GF-D8 (cell line): Measurements from ENCODE around the gene FRMD8.
"Not testable (repeated sequence)": the region's sequence is repeated elsewhere in the genome, so short reads cannot be mapped to it uniquely, and the experiment has no call there.

Experiments used
- DNase-seq: peaks from one replicate; lab custom pipeline; 2025; lab: John Stamatoyannopoulos, UW

Gene FRMD8

DNA sequence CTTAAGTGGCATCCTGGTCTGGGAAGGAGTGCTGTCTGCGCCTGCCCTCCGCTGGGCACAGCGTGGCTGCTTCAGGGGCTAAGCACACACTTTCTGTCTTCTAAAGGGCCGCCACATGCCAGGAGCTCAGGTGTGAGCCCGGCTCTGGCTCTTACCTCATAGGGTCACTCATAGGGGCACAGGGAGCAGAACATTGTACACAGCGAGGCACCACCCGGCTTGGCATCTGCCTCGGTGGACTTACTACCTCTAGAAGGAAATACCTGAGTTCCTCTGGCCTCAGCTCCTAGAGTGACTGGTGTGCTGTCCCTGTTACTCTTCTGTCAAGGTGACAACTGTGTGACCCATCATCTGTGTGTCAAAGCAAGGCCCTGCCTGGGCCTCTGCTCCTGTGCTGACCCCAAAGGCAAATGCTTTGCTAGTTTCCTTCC lies 49.6 kb downstream of the FRMD8 start:
- DNase-seq: no peak

DNA sequence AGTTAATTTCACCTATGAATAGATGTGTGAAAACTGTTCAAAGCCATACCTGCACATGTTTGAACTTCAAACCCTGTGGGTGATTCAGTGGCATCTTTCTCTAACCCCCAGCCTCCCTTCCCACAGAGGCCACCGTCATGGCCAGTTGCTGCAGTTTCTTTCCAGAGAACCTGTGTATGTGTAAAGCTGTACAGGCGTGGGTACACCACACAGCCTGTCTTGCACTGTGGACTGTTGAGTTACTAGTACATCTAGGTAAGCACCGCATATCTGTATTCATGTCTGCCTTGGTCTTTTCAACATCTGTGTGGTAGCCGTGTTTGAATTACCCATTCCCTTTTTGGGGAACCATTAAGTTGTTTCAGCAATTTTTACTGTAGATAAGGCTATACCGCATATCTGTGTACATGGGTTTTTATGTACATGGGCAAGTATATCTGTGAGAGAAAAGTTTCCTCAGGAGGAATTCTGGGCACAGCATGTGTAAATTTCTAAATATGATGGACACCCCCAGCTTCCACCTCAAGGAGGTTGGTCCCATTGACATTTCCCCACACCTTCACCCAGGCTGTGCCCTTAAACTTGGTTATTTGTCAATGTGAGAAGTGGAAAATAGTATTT lies 50.1 kb downstream of the FRMD8 start:
- DNase-seq: no peak

DNA sequence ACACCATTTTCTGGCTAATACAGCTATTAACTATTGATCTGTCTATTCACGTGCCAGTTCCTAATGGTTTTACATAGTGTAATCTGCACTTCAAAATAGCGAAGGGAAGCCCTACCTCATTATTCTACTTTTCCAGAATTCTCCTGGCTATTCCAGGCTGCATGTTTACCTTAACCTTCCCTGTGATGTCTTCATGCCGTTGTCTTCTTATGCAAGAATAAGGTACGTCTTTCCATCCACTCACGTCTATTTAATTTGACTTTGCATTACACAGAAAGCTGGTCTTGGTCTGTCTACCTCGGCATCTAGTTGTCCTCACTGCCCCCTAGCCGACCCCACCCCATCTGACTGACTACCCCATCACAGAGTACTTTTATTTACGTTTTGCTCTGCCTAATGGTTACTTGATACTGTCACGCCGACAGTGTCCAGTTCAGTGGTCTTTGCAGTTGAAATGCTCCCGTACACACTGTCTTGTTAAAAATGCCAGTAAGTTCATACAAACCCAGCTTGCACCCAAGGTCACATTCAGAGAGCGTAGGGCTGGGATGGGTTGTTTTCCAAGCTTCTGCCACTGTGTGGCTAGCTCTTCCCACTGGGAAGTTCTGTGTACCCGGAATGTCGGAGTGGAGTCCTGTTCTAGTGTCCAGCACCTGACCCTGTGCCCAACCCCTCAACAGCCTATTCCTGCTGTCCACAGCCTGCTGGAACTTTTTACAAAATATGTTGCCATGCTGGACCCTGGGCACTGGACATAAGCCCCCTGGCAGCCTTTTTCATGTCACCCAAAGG lies 51.2 kb downstream of the FRMD8 start:
- DNase-seq: no peak

DNA sequence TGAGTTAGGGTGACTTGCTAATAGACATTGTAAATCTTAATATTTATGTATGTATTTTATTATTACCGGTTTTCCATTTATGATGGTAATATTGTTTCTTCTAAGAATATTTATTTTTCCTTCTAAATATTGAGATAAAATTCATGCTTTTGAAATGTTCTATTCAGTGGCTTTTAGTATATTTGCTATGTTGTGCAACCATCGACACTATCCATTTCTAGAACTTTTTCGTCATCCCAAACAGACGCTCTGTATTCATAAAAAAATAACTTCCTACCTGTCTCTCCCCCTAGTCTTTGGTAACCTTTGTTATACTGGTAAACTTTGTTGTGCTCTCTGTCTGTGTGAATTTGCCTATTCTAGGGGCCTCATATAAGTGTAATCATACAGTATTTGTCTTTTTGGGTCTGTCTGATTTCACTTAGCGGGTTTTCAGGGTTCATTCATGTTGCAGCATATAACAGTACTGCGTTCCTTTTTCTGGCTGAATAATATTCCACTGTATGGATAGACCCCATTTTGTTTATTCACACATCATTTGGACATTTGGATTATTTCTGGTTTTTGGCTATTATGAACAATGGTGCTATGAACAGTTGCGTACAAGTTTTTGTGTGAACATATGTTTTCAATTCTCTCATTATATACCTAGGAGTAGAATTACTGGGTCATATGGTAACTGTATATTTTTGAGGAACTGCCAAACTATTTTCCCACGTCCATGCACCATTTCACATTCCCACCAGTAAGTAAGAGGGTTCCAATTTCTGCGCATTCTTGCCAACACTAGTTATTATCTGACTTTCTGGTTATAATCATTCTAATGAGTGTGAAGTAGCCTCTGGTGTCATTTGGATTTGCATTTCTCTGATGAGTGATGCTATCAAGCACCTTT lies 52.1 kb downstream of the FRMD8 start:
- no peak for DNase-seq

DNA sequence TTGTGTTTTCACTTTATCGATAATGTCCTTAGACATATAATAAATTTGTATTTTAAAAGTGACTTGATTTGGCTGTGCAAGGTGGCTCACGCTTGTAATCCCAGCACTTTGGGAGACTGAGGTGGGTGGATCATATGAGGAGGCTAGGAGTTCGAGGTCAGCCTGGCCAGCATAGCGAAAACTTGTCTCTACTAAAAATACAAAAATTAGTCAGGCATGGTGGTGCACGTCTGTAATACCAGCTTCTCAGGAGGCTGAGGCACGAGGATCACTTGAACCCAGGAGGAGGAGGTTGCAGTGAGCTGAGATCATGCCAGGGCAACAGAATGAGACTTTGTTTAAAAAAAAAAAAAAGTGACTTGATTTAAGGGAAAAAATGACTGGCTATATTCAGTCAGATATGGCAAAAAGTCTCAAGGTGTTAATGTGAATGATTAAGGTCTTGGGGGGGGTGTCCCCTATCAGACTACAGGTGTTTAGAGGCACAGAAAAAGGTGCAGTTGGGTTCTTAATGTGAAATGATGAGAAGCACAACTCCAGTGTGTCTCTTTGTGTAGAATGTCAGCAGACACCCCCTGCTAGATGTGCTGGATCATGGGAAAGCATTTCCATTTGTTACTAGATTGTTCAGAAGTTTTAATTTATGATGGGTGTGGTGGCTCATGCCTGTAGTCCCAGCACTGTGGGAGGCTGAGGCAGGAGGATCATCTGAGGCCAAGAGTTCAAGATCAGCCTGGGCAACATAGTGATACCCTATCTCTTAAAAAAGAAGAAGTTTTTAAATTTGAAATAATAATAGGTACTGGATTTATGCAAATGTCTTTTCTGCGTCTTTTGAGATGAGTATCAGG lies 53.1 kb downstream of the FRMD8 start:
- no peak for DNase-seq

DNA sequence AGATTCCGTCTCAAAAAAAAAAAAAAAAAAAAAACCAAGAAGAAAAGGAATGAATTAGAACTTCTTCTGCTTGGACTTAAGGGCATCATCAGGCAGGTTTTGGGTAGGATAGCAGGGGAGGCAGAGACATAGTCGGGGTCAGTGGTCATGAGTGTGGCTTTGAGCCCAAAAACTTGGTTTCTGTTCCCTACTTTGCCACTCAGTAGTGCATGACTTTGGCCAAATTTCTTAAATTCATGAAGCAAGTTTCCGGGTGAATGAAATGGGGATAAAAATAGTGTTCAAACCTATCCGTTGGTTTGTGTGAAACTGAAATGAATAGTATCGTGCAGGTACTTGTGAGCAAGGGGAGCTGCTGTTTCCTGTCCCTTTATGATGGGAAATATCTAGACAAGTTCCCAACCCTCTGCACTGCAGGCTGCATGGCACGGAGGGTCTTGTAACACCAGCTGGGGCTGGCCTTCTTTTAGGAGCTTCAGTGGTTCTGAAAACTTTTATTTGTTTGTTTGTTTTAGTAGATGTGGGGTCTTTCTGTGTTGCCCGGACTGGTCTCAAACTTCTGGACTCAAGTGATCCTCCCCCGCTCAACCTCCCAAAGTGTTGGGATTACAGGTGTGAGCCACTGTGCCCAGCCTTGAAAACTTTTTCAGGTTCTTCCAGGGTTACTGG lies 54.5 kb downstream of the FRMD8 start:
- no peak for DNase-seq

DNA sequence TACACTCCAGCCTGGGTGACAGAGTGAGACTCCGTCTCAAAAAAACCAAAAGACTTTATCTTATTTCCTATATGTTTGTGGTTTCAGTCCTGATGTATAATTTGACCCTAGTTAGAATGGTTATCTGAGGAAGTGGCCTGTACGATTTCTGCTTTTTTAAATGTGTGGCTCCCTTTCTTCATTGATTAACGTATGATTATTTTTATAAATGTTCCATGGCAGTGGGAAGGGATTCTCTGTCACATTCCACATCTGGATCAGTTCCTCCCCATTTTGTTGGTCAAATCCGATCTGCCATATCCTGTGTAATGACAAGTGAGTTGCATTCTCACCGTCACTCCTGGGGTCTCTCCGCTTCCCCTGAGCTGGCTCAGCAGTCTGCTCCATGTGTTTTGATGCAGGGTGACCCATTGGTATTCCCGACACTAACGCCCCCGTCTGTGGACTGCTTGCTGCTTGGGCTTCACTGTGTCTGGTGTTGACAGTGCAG lies 56.5 kb downstream of the FRMD8 start:
- DNase-seq: peak; percentile 25

DNA sequence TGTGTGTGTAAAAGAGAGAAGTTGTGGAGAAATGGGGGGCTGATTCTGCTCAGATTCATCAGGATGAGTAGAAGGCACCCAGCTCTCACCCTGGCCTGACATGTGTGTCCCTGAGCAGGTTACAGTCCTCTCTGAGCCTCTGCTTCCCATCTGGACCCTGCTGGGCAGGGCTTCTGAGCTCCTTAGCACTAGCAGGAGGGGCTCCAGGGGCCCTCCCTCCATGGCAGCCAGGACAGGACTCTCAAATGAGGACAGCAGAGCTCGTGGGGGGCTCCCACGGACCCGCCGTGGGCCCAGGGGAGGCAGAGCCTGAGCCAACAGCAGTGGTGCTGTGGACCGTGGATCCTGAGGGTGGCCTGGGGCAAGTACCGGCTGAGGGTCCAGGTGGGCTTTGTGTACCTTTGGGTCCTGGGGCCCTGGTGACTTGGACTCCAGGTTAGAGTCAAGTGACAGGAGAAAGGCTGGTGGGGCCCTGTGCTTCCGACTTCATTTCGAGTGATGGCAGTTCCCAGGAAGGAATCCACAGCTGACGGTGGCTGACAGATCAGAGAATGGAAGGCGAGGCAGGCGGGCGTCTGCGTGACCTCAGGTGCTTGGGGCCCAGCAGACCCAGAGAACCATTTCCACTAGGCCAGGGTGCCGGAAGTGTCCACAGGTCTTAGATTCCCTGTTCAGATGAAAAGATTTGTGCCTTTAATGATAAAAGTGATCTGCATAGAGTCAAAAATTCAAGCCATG lies 58.0 kb downstream of the FRMD8 start:
- no peak for DNase-seq

DNA sequence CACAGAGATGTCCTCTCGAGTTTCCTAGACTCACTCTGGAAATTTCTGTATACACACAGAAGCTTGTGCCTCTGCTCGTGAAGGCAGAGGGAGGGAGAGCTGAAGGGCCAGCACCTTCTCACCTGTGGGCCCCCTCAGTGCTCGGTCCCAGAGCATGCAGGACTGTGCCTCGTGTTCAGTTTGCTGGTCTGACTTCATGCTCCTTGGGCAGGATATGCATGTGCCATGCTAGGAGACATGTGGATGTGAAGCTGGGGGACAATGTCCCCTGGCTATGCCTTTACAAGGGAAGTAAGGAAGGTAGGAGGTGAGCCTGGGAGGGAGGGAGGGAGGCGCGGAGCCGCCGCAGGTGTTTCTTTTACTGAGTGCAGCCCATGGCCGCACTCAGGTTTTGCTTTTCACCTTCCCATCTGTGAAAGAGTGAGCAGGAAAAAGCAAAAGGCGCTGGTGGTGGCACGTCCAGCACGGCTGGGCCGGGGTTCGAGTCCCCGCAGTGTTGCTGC lies 58.7 kb downstream of the FRMD8 start:
- no peak for DNase-seq

DNA sequence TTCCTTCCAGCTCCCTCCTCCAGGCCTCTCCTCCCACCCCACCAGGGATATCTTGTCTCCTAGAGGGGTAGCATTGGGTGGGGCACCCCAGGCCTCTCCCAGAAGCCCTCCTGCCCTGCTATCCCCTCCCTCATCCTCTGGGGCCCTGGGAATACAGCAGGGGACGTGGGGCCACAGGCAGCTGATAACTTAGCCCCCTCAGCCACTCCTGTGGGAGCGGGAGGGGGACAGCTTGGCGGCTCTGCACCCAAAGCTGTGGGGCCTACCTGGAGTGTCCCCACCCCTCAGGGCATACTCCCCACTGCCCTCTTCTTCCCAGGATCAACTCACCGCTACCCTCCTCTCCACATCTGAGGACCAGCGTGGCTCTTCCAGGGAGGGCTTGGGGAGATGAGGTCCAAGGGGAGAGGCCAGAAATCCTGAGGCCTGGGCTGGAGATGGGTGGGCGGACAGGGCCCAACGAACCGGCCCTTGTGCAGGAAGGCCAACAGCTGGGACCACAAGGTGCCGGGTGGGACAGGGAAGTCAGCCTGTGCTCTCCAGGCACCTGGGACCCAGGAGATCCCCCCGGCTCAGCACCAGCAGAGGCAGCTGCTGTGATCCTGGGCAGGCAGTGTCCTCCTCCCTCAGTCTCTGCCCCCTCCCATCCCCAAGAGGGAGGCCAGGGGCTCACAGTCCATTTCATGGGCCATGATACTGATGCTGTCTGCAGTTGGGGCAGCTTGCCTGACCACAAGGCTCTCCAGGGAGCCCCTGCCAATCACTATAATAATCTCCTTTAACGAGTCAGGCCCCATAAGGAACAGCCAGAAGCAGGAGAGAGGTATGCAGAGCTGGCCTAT lies 59.4 kb downstream of the FRMD8 start:
- DNase-seq: no peak

DNA sequence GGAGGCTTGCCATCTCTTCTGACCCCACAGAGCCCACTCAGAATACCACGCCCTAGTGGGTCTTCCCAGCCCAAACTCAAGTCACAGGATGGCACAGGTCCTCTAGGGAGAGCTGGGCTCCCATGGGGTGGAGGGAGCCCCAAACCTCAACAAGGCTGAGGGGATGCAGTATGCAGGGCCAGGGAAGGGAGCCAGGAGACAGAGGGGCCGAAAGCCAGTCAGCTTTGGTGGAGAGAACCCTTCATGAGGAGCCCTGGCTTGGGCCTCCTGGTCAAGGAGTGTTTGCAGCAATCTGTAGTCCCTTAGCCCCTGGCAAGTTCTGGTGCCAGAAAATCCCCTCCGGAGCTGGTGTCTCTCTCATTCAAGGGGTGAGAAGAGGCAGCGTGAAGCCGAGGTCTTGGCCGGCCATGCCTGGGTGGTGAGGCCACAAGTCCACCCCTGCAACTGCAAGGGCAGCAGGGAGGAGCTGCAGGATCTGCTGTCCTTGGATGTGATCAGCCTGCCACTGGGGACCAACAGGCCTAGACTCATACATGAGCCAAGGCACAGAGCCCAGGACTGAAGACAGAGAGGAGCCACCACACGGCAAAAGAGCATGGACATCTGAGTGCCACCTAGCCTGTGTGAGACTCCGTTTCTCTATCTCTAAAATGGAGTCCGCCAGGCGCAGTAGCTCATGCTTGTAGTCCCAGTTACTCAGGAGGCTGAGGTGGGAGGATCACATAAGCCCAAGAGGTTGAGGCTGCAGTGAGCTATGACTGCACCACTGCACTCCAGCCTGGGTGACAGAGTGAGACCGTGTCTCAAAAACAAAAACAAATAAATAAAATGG lies 60.2 kb downstream of the FRMD8 start:
- no peak for DNase-seq

DNA sequence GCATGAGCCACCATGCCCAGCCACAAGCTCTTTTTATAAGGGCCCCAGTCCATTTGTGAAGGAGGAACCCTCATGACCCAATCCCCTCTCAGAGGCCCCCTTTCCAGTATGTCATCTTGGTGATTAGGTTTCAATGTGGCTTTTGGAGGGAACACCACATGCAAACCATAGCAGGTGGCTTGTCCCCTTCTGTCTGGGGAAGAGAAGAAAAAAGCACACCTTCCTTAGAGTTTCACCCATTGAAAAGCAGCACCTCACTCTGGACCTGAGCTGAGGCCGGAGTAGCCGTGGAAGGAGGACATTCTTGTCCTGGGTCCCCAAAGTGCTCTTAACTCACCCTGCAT lies 61.6 kb downstream of the FRMD8 start:
- no peak for DNase-seq

DNA sequence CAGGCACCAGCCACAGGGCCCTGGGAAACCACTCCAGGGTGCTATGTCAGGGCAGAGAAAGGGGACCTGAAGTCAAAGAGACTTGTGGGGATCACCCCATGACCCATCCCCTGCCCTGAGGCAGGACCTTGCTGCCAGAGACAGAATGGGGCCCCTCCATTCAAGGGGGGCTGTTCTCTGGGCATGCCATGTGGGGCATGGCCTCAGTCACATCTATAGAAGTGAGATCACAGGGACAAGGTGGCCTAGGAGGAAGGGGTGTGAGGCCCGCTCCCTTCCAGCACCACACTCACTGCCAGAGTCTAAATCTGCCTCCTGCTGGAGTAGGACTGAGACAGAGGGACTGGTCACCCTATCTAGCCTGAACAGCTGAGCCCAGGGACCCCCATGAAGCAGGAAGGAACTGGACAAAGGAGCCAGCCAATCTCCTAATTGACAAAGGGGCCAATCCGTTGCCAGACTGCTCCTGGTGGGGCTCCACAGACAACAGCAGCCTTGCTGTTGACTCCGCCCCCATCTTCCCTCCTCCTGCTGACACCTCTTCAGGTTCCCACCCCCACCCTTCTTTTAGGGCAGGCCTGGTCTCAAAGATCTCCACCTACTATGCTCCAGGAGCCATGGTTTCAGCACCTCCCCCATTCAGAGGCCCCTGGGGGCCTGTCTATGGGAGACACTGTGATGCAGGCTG lies 62.1 kb downstream of the FRMD8 start:
- DNase-seq: no peak

DNA sequence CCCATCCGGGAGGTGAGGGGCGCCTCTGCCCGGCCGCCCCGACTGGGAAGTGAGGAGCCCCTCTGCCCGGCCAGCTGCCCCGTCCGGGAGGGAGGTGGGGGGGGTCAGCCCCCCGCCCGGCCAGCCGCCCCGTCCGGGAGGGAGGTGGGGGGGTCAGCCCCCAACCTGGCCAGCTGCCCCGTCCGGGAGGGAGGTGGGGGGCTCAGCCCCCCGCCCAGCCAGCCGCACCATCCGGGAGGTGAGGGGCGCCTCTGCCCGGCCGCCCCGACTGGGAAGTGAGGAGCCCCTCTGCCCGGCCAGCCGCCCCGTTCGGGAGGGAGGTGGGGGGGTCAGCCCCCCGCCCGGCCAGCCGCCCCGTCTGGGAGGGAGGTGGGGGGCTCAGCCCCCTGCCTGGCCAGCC lies 64.9 kb downstream of the FRMD8 start:
- DNase-seq: not testable (repeated sequence)

DNA sequence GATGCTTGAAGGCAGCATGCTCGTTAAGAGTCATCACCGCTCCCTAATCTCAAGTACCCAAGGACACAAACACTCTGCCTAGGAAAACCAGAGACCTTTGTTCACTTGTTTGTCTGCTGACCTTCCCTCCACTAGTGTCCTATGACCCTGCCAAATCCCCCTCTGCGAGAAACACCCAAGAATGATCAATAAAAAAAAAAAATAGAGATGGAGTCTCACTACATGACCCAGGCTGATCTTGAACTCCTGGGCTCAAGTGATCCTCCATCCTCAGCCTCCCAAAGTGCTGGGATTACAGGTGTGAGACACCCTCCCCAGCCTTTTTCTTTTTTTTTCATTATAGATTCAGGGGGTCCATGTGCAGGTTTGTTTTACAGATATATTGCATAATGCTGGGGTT lies 65.8 kb downstream of the FRMD8 start:
- not testable (repeated sequence) for DNase-seq

DNA sequence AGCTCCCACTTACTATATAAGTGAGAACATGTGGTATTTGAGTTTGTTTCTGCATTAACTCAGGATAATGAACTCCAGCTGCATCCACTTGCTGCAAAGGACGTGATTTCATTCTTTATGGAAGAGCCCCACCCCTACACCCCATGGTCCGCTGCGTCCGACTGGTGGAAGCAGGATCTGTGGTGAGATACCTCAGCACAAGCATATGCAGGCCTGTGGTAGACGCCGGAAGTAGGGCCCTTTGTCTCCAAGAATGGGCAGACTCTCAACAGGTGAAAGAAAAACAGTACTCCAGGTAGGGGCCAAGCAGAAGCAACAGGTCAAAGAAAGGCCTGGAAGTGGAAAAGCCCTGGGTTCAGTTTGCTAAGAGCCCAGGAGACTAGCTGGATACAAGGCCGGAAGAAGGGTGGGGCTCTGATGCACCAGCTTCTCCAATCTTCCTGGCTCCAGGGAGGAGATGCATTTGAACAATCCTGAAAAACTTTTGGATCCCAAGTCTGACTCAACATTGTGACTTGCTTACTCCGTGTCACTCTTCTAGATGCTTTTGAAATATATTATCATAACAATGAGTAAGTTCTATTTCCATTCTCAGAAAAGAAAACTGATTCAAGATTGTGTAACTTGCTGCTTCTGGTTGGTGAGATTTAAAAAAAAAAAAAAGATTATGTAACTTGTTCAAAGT lies 66.5 kb downstream of the FRMD8 start:
- DNase-seq: no peak

DNA sequence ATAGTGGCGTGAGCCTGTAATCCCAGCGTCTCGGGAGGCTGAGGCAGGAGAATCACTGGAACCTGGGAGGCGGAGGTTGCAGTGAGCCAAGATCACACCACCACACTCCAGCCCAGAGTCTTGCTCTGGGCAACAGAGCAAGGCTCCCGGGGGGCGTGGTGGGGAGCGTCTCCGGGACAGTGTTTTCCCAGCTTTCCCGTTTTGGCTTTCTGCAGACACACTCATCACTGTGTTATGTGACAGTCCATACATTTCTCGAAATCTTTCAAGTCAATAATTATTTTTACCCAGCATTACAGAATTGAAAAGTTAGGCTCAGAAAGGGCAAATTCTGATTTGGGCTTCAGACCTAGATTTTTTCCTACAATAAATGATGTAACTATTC lies 67.9 kb downstream of the FRMD8 start:
- DNase-seq: no peak
